ENCODE measurements around the gene USP13. TPM values are rescaled to one million over a fixed set of nuclear protein-coding genes. Genes with fewer than 3 reads are reported as not detected.

Gene USP13
- total RNA-seq, 2 experiments from 2014 or later = 11.9 to 12.5 TPM

DNA sequence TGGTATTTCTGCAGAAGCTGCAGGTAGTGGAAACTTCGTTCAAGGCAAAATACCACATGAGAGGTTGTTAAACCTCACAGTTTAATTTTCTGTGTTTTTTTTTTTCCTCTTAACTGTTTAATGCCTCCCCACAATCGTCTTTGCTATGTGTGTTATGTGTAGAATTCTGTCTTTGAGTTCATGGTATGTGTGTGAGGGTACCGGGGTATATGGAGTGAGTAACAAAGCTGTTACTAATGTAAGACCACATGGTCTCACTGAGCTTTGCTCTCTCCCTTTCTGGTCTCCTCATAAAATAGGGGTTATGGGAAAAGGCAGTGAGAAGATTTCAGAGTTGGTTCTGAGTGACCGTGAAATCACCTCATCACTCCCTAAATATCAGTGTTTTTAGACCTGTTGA, 143.6 kb downstream of the USP13 start:
- no peak for DNase-seq
- intact Hi-C loops (cut with micrococcal nuclease) = no loop called here
- no peaks in the 10 kb centered on the region for H3K9me3 Mint-ChIP-seq
- no peaks in the 10 kb centered on the region for H3K4me1 Mint-ChIP-seq (ENCODE audit: low read depth)
- no peak overlapping the region for H3K27ac Mint-ChIP-seq
- ChIA-PET POLR2A (no interaction called here), CTCF (no interaction called here)
- no peaks in the 10 kb centered on the region for H3K27me3 Mint-ChIP-seq
- no peaks in the 10 kb centered on the region for H3K36me3 Mint-ChIP-seq
- no peak overlapping the region for H3K4me3 Mint-ChIP-seq

DNA sequence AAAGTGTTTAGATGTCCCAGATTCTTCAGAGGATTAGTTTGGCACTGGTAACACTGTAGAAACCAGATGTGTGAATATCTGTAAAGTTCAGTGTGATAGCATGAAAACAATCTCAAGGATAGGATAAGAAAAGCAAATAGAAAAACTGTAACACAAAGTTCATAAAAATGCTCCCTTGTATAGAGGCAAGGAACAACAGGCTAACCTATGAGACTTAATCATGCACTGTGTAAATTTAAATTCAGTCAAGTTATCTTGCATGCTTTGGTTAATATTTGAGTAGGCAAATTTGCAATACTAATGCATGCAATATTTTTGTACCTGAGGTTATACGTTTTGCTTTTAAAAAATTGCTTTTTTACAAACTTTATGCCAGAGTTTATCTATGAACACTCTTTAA, 144.4 kb downstream of the USP13 start:
- H3K36me3 Mint-ChIP-seq = no peaks in the 10 kb centered on the region
- CTCF ChIA-PET = no interaction called here
- intact Hi-C loops (cut with micrococcal nuclease) = no loop called here

DNA sequence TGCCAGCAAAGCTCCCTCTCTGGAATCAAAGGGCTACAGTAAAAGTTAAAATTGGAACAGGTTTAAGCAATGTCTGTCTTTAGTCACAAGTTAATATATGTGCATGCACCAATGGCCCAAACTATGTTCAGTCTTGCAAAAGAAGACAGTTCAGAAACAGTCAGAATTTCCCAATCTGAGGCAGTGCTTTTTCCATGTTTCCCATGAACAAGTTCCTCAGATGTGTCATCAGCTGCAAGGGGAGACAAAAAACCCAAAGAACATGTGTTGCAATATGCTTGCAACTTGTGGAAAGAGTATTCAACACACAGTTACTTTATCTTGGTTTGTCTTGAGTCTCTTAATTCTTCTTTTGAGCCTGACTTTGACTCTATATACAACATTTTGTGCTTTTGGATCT, 148.4 kb downstream of the USP13 start:
- H3K27me3 Mint-ChIP-seq = peaks cover 4% of the 10 kb centered on the region
- ChIA-PET CTCF (no interaction called here), POLR2A (no interaction called here)
- no peak for DNase-seq
- intact Hi-C loops (cut with micrococcal nuclease) = no loop called here
- no peak overlapping the region for H3K27ac Mint-ChIP-seq
- H3K4me3 Mint-ChIP-seq = no peak overlapping the region
- no peaks in the 10 kb centered on the region for H3K36me3 Mint-ChIP-seq
- H3K4me1 Mint-ChIP-seq (ENCODE audit: low read depth) = no peaks in the 10 kb centered on the region
- no peaks in the 10 kb centered on the region for H3K9me3 Mint-ChIP-seq

More for the DNA sequence above, 144.4 kb downstream of the USP13 start:
- no peaks in the 10 kb centered on the region for H3K4me1 Mint-ChIP-seq (ENCODE audit: low read depth)
- H3K27ac Mint-ChIP-seq = no peak overlapping the region
- no peak for DNase-seq
- H3K4me3 Mint-ChIP-seq = no peak overlapping the region
- no peaks in the 10 kb centered on the region for H3K27me3 Mint-ChIP-seq
- no peaks in the 10 kb centered on the region for H3K9me3 Mint-ChIP-seq
- POLR2A ChIA-PET = no interaction called here

- Mint-ChIP-seq H3K4me1 (ENCODE audit: low read depth) (no peaks in the 10 kb centered on the region), H3K27ac (no peak overlapping the region), H3K9me3 (no peaks in the 10 kb centered on the region), H3K36me3 (no peaks in the 10 kb centered on the region), H3K4me3 (no peak overlapping the region), H3K27me3 (peaks cover 4% of the 10 kb centered on the region)
- ChIA-PET POLR2A (no interaction called here), CTCF (no interaction called here)
- no peak for DNase-seq
- intact Hi-C loops (cut with micrococcal nuclease) = no loop called here
Observed at GRCh38 chr3:179801856-179802255, 149.0 kb downstream of the USP13 start.

DNA sequence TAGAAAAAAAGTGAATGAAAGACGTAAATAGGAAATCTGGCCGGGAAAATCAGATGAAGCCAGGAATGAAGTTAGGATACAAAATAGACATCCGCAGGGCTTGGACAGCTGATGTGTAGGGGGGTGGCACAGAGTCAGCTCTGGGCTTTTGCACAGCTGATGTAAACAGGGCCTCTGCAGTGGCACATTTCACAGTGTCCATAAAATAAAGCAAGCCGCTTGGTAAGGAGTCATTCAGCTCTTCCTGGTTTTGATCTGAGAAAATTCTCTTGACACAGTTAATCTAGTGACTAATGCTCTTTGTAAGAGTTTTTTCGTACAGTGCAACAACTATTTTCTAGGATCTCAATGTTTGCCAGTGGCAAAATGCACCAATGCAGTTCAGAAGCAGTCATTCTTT, 153.3 kb downstream of the USP13 start:
- Mint-ChIP-seq H3K9me3 (no peaks in the 10 kb centered on the region), H3K27ac (no peak overlapping the region), H3K36me3 (no peaks in the 10 kb centered on the region), H3K4me1 (ENCODE audit: low read depth) (no peaks in the 10 kb centered on the region), H3K4me3 (no peak overlapping the region), H3K27me3 (peaks cover 4% of the 10 kb centered on the region)
- intact Hi-C loops (cut with micrococcal nuclease) = no loop called here
- ChIA-PET POLR2A (no interaction called here), CTCF (no interaction called here)
- DNase-seq = no peak

DNA sequence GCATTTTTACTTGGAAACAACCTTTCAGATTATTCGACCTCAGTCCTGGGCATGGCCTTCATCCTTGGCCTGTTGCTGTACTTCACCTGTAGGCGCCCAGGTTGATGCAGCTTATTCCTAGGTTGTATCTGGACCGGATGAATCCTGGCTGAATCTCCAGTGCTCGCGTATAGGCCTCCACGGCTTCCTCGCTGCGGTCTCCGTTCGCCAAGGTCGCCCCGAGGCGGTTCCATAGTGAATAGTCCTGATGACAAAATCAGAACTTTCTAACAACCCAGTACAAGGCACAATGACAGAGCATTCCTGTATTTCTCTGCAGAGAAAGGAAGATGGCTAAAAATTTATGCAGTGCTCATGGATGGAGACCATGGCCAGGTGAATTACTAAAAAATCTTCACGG, 154.7 kb downstream of the USP13 start:
- no peak overlapping the region for H3K4me3 Mint-ChIP-seq
- CTCF ChIA-PET = no interaction called here
- H3K27ac Mint-ChIP-seq = no peak overlapping the region
- peaks cover 4% of the 10 kb centered on the region for H3K27me3 Mint-ChIP-seq
- POLR2A ChIA-PET = no interaction called here
- no peak for DNase-seq
- H3K36me3 Mint-ChIP-seq = no peaks in the 10 kb centered on the region
- H3K4me1 Mint-ChIP-seq (ENCODE audit: low read depth) = peaks cover 4% of the 10 kb centered on the region
- intact Hi-C loops (cut with micrococcal nuclease) = no loop called here
- H3K9me3 Mint-ChIP-seq = no peaks in the 10 kb centered on the region

DNA sequence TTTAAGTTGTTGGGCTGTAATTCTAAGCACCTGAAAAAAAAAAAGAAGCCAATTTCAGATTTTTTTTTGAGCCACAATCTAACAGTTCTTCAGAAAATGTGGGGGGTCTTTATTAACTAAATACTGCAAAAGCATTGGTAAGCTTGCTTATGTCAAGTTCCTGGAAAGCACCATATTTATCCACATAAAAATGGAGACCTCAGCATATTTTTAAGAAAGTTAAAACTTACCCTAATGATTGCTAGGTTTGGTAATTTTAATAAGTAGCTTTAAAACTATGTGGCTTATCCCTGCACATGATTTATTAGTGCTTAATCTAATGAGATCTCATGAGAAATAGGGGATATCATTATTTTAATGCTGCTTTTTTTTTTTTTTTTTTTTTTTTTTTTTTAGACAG, 156.8 kb downstream of the USP13 start:
- DNase-seq = no peak

GRCh38 chr3:179811321-179812095, 158.7 kb downstream of the USP13 start:
- H3K27ac Mint-ChIP-seq = no peak overlapping the region
- POLR2A ChIA-PET = no interaction called here
- peak; percentile 27 for DNase-seq
- CTCF ChIA-PET = interaction anchor here (0.8 to 1.6 kb wide), 3 partner anchors 8 to 36 kb away, joined by 3 to 6 read pairs (median 4); no protein-coding TSS in a partner anchor
- H3K27me3 Mint-ChIP-seq = no peaks in the 10 kb centered on the region
- no peaks in the 10 kb centered on the region for H3K9me3 Mint-ChIP-seq
- peaks cover 4% of the 10 kb centered on the region for H3K4me1 Mint-ChIP-seq (ENCODE audit: low read depth)
- no peak overlapping the region for H3K4me3 Mint-ChIP-seq
- H3K36me3 Mint-ChIP-seq = no peaks in the 10 kb centered on the region
- intact Hi-C loops (cut with micrococcal nuclease) = loop anchor here (10.0 kb wide), 1 partner anchor 793 kb away; the partner anchor contains the start of gene TTC14

More for the DNA sequence above, 156.8 kb downstream of the USP13 start:
- ChIA-PET CTCF (no interaction called here), POLR2A (no interaction called here)
- intact Hi-C loops (cut with micrococcal nuclease) = loop anchor here (10.0 kb wide), 1 partner anchor 795 kb away; the partner anchor contains the start of gene TTC14
- no peaks in the 10 kb centered on the region for H3K36me3 Mint-ChIP-seq
- H3K4me1 Mint-ChIP-seq (ENCODE audit: low read depth) = peaks cover 4% of the 10 kb centered on the region
- no peak overlapping the region for H3K4me3 Mint-ChIP-seq
- no peaks in the 10 kb centered on the region for H3K27me3 Mint-ChIP-seq
- H3K27ac Mint-ChIP-seq = no peak overlapping the region
- no peaks in the 10 kb centered on the region for H3K9me3 Mint-ChIP-seq

- no peak for DNase-seq
- CTCF ChIA-PET = interaction anchor here (0.8 to 1.6 kb wide), 3 partner anchors 8 to 36 kb away, joined by 3 to 6 read pairs (median 4); no protein-coding TSS in a partner anchor
- no peak overlapping the region for H3K4me3 Mint-ChIP-seq
- no peaks in the 10 kb centered on the region for H3K36me3 Mint-ChIP-seq
- intact Hi-C loops (cut with micrococcal nuclease) = loop anchor here (10.0 kb wide), 1 partner anchor 793 kb away; the partner anchor contains the start of gene TTC14
- no peak overlapping the region for H3K27ac Mint-ChIP-seq
- no peaks in the 10 kb centered on the region for H3K9me3 Mint-ChIP-seq
- no peaks in the 10 kb centered on the region for H3K27me3 Mint-ChIP-seq
- POLR2A ChIA-PET = no interaction called here
- H3K4me1 Mint-ChIP-seq (ENCODE audit: low read depth) = peaks cover 4% of the 10 kb centered on the region
Observed at GRCh38 chr3:179812096-179812382, 159.2 kb downstream of the USP13 start.

GRCh38 chr3:179819379-179819778, 166.5 kb downstream of the USP13 start:
- Mint-ChIP-seq H3K4me1 (ENCODE audit: low read depth) (no peaks in the 10 kb centered on the region), H3K36me3 (no peaks in the 10 kb centered on the region), H3K9me3 (no peaks in the 10 kb centered on the region), H3K4me3 (no peak overlapping the region), H3K27me3 (peaks cover 1% of the 10 kb centered on the region), H3K27ac (no peak overlapping the region)
- ChIA-PET POLR2A (no interaction called here), CTCF (interaction anchor here (1.0 kb wide), 1 partner anchor 8 kb away, joined by 4 read pairs; no protein-coding TSS in a partner anchor)
- DNase-seq = no peak
- intact Hi-C loops (cut with micrococcal nuclease) = loop anchor here (10.0 kb wide), 1 partner anchor 785 kb away; the partner anchor contains the start of gene TTC14

- H3K27ac Mint-ChIP-seq = no peak overlapping the region
- POLR2A ChIA-PET = no interaction called here
- H3K9me3 Mint-ChIP-seq = no peaks in the 10 kb centered on the region
- intact Hi-C loops (cut with micrococcal nuclease) = no loop called here
- H3K4me1 Mint-ChIP-seq (ENCODE audit: low read depth) = no peaks in the 10 kb centered on the region
- peaks cover 1% of the 10 kb centered on the region for H3K27me3 Mint-ChIP-seq
- H3K4me3 Mint-ChIP-seq = no peak overlapping the region
- CTCF ChIA-PET = interaction anchor here (2.1 kb wide), 1 partner anchor 11 kb away, joined by 6 read pairs; no protein-coding TSS in a partner anchor
- no peaks in the 10 kb centered on the region for H3K36me3 Mint-ChIP-seq
- no peak for DNase-seq
Observed at GRCh38 chr3:179822296-179822695, 169.5 kb downstream of the USP13 start.

DNA sequence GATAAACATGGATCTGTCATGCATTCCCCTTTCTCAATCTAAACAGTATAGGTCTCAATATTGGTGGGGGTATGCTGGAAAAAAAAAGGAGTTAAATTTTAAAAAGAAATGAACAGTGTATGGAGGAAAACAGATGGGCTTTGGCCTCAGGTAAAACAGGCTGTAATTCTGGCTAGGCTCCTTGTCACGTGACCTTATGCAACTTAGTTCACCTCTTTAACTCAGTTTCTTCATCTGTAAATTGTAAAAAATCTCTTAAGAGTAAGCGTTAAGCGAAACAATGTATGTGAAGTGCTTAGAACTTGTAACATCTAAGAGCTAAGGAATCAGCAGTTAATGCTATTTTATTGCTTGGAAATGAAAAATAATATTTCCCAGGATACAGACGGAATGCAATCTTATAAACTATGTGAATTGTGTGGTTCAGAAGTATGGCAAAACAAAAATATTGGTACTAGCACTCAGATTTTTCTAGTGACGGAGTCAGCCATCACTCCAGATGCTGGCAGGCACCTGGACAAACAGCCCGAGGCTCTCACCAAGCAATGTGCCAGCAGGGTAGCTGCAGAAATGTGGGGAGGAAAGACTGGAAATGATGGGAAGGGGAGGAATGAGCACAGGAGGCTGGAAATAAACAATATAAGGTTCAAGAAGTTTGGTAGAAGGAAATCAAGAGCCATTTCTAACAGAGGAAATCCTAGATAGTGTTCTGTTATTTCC, 172.8 kb downstream of the USP13 start:
- H3K36me3 Mint-ChIP-seq = no peaks in the 10 kb centered on the region
- no peaks in the 10 kb centered on the region for H3K4me1 Mint-ChIP-seq (ENCODE audit: low read depth)
- no peak overlapping the region for H3K4me3 Mint-ChIP-seq
- CTCF ChIA-PET = no interaction called here
- POLR2A ChIA-PET = no interaction called here
- DNase-seq = no peak
- H3K27ac Mint-ChIP-seq = no peak overlapping the region
- peaks cover 1% of the 10 kb centered on the region for H3K27me3 Mint-ChIP-seq
- H3K9me3 Mint-ChIP-seq = no peaks in the 10 kb centered on the region
- intact Hi-C loops (cut with micrococcal nuclease) = no loop called here

GRCh38 chr3:179826247-179826637, 173.4 kb downstream of the USP13 start:
- Mint-ChIP-seq H3K36me3 (no peaks in the 10 kb centered on the region), H3K4me3 (no peak overlapping the region), H3K27ac (no peak overlapping the region), H3K4me1 (ENCODE audit: low read depth) (no peaks in the 10 kb centered on the region), H3K27me3 (peaks cover 1% of the 10 kb centered on the region), H3K9me3 (no peaks in the 10 kb centered on the region)
- ChIA-PET POLR2A (no interaction called here), CTCF (no interaction called here)
- no peak for DNase-seq
- intact Hi-C loops (cut with micrococcal nuclease) = no loop called here

All from activated CD4-positive, alpha-beta memory T cell treated with anti-CD3 and anti-CD28 coated beads for 36 hours (primary cell).